Muscle of arm (tissue), 12 donors: Measurements from ENCODE around the gene DMTF1. TPM values are rescaled to one million over a fixed set of nuclear protein-coding genes. Genes with fewer than 3 reads are reported as not detected.
"Not testable (repeated sequence)": the region's sequence is repeated elsewhere in the genome, so short reads cannot be mapped to it uniquely, and the experiment has no call there.

ENCODE experiments used
- DNase-seq: peaks from one replicate; pipeline ENCODE4 v3.0.0-alpha.2; 2013
- polyA plus RNA-seq, 12 donors: library from polyadenylated mRNA; unstranded; fragments of 120-200 nt; gene quantifications; one replicate each; pipeline ENCODE4 v1.2.1, GENCODE V29; 2013; ENCODE audit not compliant: insufficient read length in 12 of 12

DMTF1 gene
- polyA plus RNA-seq, 12 donors = 55.2 to 193 (median 112) TPM; not detected in 1

DNA sequence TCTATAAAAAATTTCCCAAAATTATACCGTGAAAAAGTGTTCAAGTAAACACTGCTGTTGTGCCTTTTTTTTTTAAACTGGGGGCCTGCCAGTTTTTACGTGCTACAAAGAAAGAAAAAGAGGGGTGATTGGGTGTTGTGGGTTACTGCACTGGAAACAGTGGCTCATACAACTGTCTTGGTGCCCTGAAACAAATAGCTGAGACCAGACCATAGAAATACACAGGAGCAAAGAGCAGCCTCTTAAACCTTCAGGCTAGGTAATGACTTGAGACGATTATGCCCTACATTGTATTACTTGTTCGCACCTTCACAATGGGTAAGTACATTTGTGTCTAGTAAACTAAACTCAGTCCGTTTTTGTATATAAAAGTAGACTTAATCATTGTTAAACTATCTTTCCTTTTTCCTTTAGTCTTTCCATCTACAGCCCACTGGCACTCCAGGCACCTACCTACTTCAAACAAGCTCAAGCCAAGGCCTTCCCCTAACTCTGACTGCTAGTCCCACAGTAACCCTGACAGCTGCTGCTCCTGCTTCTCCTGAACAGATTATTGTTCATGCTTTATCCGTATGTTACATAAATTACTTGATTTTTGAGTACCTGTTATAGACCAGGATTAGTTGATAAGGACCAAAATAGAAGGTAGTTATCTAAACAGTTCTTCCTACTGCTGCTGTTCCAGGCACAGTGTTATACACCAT lies 40.7 kb downstream of the DMTF1 start:
- no peak for DNase-seq

DNA sequence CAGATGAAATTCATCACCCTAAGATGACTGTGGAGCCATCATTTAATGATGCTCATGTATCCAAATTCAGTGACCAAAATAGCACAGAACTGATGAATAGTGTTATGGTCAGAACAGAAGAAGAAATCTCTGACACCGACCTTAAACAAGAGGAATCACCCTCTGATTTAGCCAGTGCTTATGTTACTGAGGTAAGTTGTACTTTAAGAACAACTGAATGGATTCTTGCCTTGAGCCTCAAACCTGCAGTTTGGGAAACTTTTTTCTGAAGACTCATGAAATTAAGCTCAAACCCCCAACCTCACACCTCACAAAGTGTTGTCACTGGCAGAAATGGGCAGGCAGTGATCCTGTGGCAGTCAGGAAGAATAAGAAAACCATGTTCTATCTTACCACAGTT lies 41.7 kb downstream of the DMTF1 start:
- no peak for DNase-seq

DNA sequence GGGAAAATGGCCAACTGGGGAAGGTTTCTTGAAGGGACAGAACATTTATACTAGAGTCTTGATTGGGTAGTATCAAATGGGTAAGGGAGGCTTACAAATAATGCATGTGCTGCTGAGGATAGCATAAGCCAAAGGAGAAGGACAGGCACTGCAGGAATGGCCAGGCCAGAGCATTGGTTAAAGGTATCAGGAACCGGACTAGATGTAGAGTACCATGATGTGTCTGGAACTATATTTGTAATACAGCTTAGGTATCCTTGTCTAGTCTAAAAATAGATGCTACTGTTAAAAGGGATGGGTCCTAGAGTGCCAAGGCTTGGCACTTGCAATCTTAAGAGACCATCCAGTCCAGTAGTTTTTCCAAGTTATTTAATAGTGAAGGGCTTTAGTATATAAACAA lies 47.0 kb downstream of the DMTF1 start:
- DNase-seq = no peak

DNA sequence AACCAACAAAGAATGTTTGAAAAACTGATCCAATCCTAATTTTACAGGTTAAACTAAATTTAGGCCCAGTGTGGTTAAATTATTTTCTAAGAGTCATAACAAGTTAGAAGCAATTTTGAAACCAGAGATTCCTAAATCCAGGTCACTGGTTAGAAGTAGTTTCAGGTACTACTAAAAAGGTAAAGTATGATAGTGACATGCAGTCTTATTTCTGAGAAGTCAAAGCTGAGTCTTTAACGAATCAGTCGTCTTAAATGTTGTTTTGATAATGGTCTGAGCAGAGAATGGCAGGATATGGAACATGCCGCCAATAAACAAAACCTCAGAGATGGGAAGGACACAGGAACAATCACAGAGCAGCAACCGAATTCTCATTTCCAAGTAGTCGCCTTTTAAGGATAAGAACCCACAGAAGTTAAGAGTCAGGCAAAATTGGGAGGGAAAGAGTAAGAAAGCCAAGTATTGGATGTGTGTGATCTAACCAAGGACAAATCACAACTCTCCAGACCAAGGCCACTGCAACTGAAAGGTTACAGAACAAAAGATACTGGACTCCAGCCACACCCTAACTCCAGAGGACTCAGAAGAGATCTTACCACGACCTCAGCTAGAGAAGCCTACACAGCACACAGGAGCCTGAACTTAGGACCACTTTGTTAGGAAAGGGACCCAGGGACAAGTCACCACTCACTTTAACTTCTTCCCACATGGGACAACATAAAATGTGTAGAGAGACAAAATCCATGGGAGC lies 47.6 kb downstream of the DMTF1 start:
- DNase-seq = no peak

DNA sequence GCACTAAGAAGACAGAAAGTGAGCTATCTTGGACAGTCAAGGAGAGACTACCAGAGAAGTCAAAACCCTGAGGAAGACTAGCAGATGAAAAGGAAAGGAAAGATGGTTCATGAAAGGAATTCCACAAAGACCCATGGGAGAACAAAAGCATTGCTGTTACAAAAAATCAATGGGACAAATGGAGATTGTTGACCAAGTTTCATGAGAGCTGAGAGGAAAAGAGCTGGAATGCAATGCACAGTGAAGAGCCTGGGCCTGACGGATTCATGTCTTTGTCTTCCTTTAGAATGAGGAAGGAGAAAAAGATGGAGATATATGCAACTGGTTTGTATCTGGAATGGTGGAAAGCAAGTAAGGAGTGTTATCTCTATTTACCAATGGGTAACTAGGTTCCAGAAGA lies 50.0 kb downstream of the DMTF1 start:
- no peak for DNase-seq

DNA sequence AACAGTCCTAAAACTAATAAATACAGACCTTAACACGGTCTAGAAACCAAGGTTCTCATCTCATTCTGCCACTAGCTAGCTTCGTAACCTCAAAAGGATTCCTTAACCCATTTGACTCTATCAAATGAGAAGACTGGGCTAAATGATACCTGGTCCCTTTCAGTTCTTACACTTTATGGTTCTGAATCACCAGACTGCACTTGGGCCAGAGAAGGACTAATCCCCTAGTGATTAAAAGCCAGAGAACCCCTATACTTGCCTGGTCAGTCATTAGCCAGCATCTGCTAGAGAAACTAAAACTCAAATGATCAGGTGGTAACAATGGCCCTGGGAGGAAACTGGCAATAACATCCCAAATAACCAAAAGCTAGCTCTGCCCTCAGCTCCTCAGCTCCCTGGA lies 50.5 kb downstream of the DMTF1 start:
- DNase-seq = no peak

DNA sequence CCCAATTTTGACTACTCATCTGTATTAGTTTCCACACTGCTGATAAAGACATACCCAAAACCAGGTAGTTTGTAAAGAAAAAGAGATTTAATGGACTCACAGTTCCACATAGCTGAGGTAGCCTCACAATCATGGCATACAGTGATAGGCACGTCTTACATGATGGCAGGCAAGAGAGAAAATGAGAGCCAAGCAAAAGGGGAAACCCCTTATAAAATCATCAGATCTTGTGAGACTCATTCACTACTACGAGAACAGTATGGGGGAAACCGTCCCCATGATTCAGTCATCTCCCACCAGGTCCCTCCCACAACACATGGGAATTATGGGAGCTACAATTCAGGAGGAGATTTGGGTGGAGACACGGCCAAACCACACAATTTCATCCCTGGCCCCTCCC lies 51.7 kb downstream of the DMTF1 start:
- not testable (repeated sequence) for DNase-seq

DNA sequence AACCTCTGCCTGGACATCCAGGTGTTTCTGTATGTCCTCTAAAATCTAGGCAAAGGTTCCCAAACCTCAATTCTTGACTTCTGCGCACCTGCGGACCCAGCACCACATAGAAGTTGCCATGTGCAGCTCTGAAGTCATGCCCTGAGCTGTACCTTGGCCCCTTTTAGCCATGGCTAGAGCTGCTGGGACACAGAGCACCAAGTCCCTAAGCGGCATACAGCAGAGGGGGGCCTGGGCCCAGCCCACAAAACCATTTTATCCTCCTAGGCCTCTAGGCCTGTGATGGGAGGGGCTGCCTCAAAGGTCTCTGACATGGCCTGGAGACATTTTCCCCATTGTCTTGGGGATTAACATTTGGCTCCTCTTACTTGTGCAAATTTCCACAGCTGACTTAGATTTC lies 52.7 kb downstream of the DMTF1 start:
- no peak for DNase-seq

DNA sequence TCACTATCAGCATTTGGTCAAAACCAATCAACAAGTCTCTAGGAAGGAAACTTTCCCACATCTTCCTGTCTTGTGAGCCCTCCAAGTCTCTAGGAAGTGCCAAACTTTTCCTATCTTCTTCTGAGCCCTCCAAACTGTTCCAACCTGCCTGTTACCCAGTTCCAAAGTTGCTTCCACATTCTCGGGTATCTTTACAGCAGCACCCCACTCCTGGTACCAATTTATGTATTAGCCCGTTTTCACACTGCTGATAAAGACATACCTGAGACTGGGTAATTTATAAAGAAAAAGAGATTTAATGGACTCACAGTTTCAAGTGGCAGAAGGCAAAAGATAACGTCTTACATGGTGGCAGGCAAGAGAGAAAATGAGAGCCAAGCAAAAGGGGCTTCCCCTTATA lies 53.4 kb downstream of the DMTF1 start:
- not testable (repeated sequence) for DNase-seq

DNA sequence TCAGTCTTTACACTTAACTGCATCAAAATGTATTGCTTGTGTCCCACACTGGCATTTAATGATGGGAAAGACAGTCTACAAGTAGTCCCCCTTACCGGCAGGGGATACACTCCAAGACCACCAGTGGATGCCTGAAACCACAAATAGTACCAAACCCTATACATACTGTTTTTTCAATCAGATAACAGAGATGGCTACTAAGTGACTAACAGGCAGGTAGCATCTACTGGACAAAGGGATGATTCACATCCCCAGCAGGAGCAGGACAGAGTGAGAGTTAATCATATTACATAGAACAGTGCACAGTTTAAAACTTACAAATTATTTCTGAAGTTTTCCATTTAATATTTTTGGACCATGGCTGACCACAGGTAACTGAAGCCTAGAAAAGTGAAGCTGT lies 54.1 kb downstream of the DMTF1 start:
- no peak for DNase-seq

DNA sequence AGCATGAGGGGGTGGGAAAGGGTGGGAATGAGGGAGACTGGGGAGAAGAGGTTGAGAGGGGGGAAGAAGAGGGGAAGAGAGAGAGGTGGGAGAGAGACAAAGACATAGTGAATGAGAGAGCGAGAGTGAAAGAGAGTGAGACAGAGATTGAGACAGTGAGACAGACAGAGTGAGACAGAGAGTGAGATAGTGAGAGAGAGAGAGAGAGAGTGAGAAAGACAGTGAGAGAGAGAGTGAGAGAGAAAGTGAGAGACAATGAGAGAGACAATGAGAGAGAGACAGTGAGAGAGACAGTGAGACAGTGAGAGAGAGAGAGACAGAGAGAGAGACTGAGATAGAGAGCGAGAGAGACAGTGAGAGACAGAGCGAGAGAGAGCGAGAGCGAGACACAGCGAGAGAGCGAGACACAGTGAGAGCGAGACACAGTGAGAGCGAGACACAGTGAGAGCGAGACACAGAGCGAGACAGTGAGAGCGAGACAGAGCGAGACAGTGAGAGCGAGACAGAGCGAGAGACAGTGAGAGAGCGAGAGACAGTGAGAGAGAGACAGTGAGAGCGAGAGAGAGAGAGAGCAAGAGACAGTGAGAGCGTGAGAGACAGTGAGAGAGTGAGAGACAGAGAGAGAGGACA lies 57.2 kb downstream of the DMTF1 start:
- DNase-seq = no peak

DNA sequence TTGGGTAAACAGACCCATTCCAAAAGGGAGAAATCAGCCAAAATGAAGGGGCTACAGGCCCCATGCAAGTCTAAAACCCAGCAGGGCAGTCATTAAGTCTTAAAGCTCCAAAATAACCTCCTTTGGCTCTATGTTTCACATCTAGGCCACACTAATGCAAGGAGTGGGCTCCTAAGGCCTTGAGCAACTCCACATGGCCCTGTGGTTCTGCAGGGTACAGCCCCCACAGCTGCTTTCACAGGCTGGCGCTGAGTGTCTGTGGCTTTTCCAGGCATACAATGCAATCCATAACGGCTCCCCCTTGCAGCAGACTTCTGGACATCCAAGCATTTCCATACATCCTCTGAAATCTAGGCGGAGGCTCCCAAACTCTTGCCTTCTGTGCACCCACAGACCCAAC lies 58.3 kb downstream of the DMTF1 start:
- no peak for DNase-seq

DNA sequence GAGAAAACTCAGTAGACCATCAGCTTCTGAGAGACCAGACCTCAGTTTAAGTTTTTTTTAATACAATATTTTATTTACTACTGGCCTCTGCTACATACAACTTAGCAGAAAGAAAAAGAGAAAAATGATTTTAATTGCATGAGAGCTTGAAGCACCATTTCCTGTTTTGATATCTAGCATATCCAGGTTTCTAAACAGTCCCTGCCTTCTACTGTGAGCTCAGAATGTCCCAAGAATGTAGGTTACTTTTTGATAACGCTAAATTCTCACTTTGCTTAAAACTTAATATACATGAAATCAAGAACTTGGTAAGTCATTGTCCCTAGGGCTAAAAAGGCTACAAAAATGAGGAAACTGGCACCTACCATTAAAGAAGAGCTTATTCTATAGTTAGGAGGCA lies 60.2 kb downstream of the DMTF1 start:
- DNase-seq = no peak

DNA sequence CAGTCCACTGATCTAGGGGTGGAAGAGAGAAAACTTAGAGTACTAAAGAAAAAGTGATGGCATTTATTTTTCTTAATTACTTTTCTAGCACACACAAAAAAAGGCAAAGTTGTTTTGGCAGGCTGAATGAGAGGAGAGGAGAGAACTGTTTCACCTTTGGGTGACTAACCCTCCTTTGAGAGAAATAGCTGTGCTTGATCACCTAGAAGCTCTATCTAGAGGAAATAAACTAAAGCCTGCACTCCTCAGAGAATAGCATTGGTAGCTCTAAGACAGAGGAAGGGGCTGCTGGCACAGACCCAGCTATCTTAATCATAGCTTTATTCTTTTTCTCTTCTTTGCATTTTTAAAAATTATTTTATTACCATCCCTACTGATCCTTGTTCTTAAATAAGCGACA lies 61.0 kb downstream of the DMTF1 start:
- DNase-seq = no peak

DNA sequence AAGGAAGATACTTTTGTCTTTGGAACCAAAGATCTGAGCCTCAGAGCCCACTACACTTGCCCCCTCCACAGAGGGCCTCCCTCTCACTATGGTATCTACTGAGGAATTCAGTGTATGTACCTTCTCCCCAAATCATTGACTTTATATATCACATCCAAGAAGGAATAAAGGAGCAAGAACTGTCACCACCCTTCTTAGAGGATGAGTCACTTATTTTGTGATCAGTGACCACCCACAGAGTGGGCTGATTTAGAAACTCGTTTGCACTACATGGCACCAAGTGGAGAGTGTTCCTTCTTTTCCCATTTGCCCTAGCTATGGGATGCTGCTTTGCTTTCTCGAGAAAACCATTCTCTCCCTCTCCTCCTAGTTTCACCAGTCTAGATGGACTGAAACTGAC lies 61.6 kb downstream of the DMTF1 start:
- no peak for DNase-seq

DNA sequence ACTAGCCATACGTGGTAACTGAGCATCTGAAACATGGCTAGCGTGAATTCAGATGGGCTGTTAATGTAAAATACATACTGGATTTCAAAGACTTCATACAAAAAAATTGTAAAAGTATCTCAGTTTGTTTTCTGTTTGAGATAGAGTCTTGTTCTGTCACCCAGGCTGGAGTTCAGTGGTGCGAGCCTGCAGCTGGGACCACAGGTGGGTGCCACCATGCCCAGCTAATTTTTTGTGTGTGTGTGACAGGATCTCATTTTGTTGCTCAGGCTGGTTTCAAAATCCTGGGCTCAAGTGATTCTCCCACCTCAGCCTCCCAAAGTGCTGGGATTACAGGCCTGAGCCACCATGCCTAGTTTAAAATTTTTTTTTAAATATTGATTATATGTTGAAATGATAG lies 62.8 kb downstream of the DMTF1 start:
- DNase-seq = no peak

DNA sequence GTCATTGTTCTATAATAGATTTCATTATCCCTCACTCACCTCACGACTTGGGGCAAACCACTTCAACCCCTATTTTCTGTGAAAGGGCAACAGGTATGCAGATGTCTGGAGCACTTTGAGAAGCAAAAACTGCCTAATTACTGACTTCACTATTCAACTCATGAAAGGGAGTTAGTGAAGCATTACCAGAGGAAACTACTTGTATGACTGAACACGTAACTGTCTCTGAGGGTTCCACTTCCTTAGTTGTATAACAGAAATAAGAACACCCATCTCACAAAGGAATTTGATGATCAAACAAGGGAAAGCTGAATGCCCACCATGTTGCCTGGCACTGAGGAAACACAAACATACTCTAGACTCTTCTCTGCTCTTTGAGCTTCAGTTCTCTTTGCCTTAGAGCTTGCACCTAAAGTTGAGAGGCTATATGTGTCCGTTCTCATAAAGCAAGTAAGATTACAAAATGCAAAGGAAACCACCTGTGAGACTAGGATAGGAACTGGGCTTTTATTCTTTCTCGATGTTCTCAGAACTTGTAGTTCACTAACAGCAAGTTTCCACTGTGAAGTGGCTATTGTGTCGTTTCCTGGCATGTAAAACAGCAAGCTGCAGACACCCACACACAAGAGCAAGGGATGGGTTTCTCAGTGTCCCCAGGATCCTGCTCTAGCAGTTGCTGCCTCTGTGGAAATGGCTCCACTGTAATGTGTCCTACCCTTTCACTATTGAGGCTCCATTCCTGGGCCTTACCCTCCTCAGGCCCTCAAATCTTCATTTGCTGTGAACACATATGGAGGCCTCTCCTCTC lies 64.7 kb downstream of the DMTF1 start:
- no peak for DNase-seq

DNA sequence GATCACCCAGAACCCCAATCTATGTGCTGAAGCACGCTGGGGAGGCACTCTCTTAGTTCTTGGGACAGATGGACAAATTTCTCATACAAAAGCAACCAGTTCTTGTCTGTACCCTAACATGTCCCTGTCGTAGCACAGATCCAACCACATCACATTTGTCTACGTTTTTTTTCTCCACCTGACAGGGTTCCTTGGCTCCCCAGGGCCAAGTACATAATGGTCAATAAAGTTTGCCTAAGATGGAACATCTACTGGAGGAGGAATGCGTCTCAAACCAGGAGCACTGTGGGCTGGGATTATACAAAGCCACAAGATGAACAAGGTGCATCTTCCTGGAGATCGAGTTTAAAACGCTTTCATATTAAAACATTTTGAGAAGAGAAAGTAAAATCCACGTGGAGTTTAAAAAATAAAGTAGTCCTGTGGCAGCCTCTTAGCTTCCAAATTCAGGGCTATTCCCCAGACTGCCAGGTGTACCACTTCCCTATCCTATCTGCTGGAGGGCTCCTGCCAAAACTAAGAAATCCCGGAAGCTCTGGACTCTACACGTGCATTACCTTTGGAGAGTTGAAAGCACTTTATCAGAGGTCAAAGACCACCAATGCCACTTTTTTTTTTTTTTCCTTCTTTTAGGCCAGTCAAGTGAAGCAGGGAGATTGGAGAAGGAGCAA lies 65.9 kb downstream of the DMTF1 start:
- DNase-seq = no peak

DNA sequence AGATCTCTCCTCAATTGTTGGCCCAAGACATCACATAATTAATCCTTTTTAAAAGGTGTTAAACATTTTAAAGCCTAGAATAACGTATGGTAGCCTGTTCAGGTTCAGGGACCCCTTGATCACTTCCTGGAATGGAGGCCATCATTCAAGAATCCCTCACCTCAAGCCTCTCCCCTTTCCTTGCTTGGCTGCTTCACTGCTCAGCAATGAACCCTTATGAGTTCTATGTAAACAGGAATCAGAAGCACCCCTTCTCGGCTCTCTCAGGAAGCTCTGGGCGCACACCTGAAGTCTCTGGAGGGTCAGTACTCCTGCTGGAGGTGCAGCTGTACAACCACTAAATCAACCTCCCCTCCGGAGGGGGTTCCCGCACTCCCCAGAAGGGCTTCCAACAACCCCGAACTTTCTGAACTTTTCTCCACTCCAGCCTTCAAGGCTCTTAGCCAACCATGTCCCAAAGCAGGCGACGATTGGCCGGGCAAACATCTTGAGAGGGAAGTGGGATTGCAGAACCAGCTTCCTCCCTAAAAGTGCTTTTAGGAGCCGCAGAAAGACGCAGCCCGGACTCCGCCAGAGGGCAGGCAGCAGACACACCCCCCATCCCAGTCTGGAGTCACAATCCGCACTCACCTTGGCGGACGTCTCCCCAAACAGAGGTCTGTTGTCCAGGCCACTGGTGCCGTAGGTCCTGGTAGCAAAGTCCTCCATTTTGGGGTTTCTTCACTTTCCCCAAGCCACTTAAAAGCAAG lies 66.7 kb downstream of the DMTF1 start:
- DNase-seq = peak; percentile 62

DNA sequence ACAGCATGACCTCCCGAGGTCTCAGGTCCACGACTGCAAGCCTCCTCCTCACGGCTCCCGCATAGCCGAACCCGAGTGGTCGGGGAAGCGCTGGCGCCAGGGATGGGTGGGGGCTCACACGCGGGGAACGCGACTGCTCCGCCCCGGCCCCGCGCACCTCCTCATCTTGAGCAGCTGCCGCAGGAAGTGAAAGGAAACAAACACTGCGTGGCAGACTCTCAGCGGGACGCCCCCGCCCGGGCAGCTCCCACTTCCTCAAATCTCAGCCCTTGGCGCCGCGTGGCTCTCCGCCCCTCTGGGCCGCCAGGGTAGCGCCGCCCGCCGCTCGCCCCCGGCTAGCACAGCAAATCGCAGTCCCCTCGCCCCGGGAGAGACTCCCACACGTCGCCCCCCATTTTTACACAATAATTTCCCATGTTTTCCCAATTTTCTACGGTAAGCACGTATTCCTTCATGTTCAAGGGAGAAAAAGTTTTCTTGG lies 67.3 kb downstream of the DMTF1 start, which contains the start of gene TMEM243:
TSS of gene TMEM243 (minus strand) at position 188 of the 481 bp plus-strand sequence. CDS start 229 bp downstream, outside the sequence.
- peak; percentile 78 for DNase-seq
